KMS-11 (cell line): Measurements from ENCODE around the gene SLC35G2.
A peak's percentile ranks its signal among the peaks of the same experiment; 100 is the strongest.

Experiments
- H2AFZ ChIP-seq: fragments of 200-600 bp; sonication (generic); 2 replicates; pipeline ENCODE4 v1.6.1; 2016; ENCODE audit warnings: antibody characterized with exemption, mixed run types, low read depth
- H3K27ac ChIP-seq: fragments of 200-600 bp; sonication (generic); 2 replicates; pipeline ENCODE4 v1.6.1; 2016; ENCODE audit warnings: mild to moderate bottlenecking, mixed run types
- H3K27me3 ChIP-seq: fragments of 200-600 bp; sonication (generic); 2 replicates; pipeline ENCODE4 v1.6.1; 2017; ENCODE audit warnings: mild to moderate bottlenecking, low read depth, mixed run types, moderate library complexity; ENCODE audit not compliant: insufficient read depth
- H3K36me3 ChIP-seq: fragments of 200-600 bp; sonication (generic); 2 replicates; pipeline ENCODE4 v1.6.1; 2017; ENCODE audit warnings: mild to moderate bottlenecking, mixed run types; ENCODE audit not compliant: insufficient read depth
- H3K4me1 ChIP-seq: fragments of 200-600 bp; sonication (generic); 2 replicates; pipeline ENCODE4 v1.6.1; 2016; ENCODE audit warnings: mild to moderate bottlenecking, low read depth, mixed run types; ENCODE audit not compliant: poor library complexity, severe bottlenecking
- H3K4me2 ChIP-seq: fragments of 200-600 bp; sonication (generic); 2 replicates; pipeline ENCODE4 v1.7.0; 2016; ENCODE audit warnings: mild to moderate bottlenecking, mixed run types
- H3K4me3 ChIP-seq: fragments of 200-600 bp; sonication (generic); IDR thresholded peaks from 2 replicates; pipeline ENCODE4 v1.6.1; 2017; ENCODE audit warnings: low read depth, low read length, mixed read lengths; ENCODE audit not compliant: insufficient read depth
- H3K79me2 ChIP-seq: fragments of 200-600 bp; sonication (generic); 2 replicates; pipeline ENCODE4 v1.6.1; 2016; ENCODE audit warnings: low read depth, mixed run types; ENCODE audit not compliant: insufficient read depth
- H3K9ac ChIP-seq: fragments of 200-600 bp; sonication (generic); 2 replicates; pipeline ENCODE4 v1.6.1; 2016; ENCODE audit warnings: mild to moderate bottlenecking, mixed run types
- H4K20me1 ChIP-seq: fragments of 200-600 bp; sonication (generic); 2 replicates; pipeline ENCODE4 v1.6.1; 2016; ENCODE audit warnings: mild to moderate bottlenecking, mixed run types; ENCODE audit not compliant: insufficient read depth
- CTCF ChIP-seq: fragments of 200-600 bp; sonication (generic); conservative IDR thresholded peaks from 2 replicates; pipeline ENCODE4 v1.6.1; 2017; ENCODE audit warnings: low read depth, mild to moderate bottlenecking, antibody characterized with exemption, low read length, moderate library complexity, mixed read lengths

SLC35G2 gene

GRCh38 chr3:136783708-136784191 is 35.2 kb upstream of the SLC35G2 start:
- no peak overlapping the region for H2AFZ ChIP-seq
- H3K27ac ChIP-seq, result no peak overlapping the region
- no peaks in the 10 kb centered on the region for H3K36me3 ChIP-seq
- no peaks in the 10 kb centered on the region for H4K20me1 ChIP-seq
- H3K79me2 ChIP-seq, result no peaks in the 10 kb centered on the region
- no peak overlapping the region for H3K4me2 ChIP-seq
- peaks cover 32% of the 10 kb centered on the region for H3K4me1 ChIP-seq
- H3K27me3 ChIP-seq, result no peaks in the 10 kb centered on the region
- H3K9ac ChIP-seq, result no peak overlapping the region
- H3K4me3 ChIP-seq, result no peak overlapping the region
- TF ChIP-seq CTCF, result no peak

GRCh38 chr3:136787349-136787748 is 31.6 kb upstream of the SLC35G2 start:
- peak overlapping the region; percentile 92 for H3K27ac ChIP-seq
- H3K27me3 ChIP-seq, result no peaks in the 10 kb centered on the region
- H3K79me2 ChIP-seq, result no peaks in the 10 kb centered on the region
- TF ChIP-seq CTCF, result no peak
- H4K20me1 ChIP-seq, result no peaks in the 10 kb centered on the region
- H3K4me1 ChIP-seq, result peaks cover 32% of the 10 kb centered on the region
- peak overlapping the region; percentile 60; the same call in 1 of the 2 replicates for H2AFZ ChIP-seq
- peak overlapping the region; percentile 89 for H3K4me3 ChIP-seq
- H3K36me3 ChIP-seq, result no peaks in the 10 kb centered on the region
- H3K9ac ChIP-seq, result peak overlapping the region; percentile 74
- peak overlapping the region; percentile 93 for H3K4me2 ChIP-seq

GRCh38 chr3:136788154-136788553 is 30.8 kb upstream of the SLC35G2 start:
- no peak for TF ChIP-seq CTCF
- H3K79me2 ChIP-seq, result no peaks in the 10 kb centered on the region
- peak overlapping the region; percentile 19; the same call in 1 of the 2 replicates for H2AFZ ChIP-seq
- no peaks in the 10 kb centered on the region for H4K20me1 ChIP-seq
- no peak overlapping the region; the same call in none of the 2 replicates for H3K4me2 ChIP-seq
- H3K27me3 ChIP-seq, result no peaks in the 10 kb centered on the region
- no peak overlapping the region for H3K4me3 ChIP-seq
- peaks cover 32% of the 10 kb centered on the region for H3K4me1 ChIP-seq
- no peak overlapping the region for H3K27ac ChIP-seq
- no peak overlapping the region for H3K9ac ChIP-seq
- no peaks in the 10 kb centered on the region for H3K36me3 ChIP-seq

- Histone ChIP-seq H3K27ac (no peak overlapping the region), H3K4me1 (peaks cover 32% of the 10 kb centered on the region), H3K79me2 (no peaks in the 10 kb centered on the region), H2AFZ (no peak overlapping the region), H3K4me2 (no peak overlapping the region), H3K9ac (no peak overlapping the region), H3K36me3 (no peaks in the 10 kb centered on the region), H3K27me3 (no peaks in the 10 kb centered on the region), H3K4me3 (no peak overlapping the region), H4K20me1 (no peaks in the 10 kb centered on the region)
- TF ChIP-seq CTCF, result no peak
Measured at GRCh38 chr3:136789976-136790375, 28.9 kb upstream of the SLC35G2 start.
